Sciatic nerve (tissue), 2 donors: Measurements from ENCODE around the gene PHACTR2. TPM values are rescaled to one million over a fixed set of nuclear protein-coding genes. Genes with fewer than 3 reads are reported as not detected.
"Not testable (repeated sequence)": the region's sequence is repeated elsewhere in the genome, so short reads cannot be mapped to it uniquely, and the experiment has no call there.

Experiments used
- ATAC-seq: fragments of 200-7000 bp; cut with Tn5 transposase; one replicate; pipeline ENCODE4 v1.9.1; 2020; ENCODE audit warnings: mild to moderate bottlenecking, moderate library complexity
- DNase-seq: peaks from one replicate; pipeline ENCODE4 v3.0.0-alpha.2; 2020; ENCODE audit warnings: low spot score
- intact Hi-C: fragments of 100-400 bp; cut with DNase I; formaldehyde crosslinking; loops from one replicate; pipeline ENCODE4 v1.14.2; 2022
- total RNA-seq: library from RNA; stranded (reverse); fragmentation: NEBNext Ultra II Directional; extraction: Animal tissue kit (Norgen Biotek cat#: 25700); gene quantifications from one replicate; pipeline ENCODE4 v1.2.1, GENCODE V29; 2021
- donor health status: DM: no; HTN: no; CAD: no.
- donor health status: DM: no; HTN: no; CAD: no.

PHACTR2 gene
- total RNA-seq, 1 donor from 2014 or later, result 141 TPM

GRCh38 chr6:143828572-143828971 is 150.8 kb downstream of the PHACTR2 start:
- DNase-seq (no peak), ATAC-seq (no peak)
- intact Hi-C loops, result no loop called here

- DNase-seq (no peak), ATAC-seq (no peak)
- intact Hi-C loops, result no loop called here
Observed at GRCh38 chr6:143836150-143836549, 158.4 kb downstream of the PHACTR2 start.

GRCh38 chr6:143838395-143838794 is 160.6 kb downstream of the PHACTR2 start:
- no peak for DNase-seq
- ATAC-seq, result no peak
- intact Hi-C loops, result no loop called here

- no peak for DNase-seq
- intact Hi-C loops, result no loop called here
- no peak for ATAC-seq
Observed at GRCh38 chr6:143839196-143839595, 161.4 kb downstream of the PHACTR2 start.

GRCh38 chr6:143840595-143841265 is 163.0 kb downstream of the PHACTR2 start:
- no peak for ATAC-seq
- intact Hi-C loops, result no loop called here
- DNase-seq, result no peak

GRCh38 chr6:143842461-143842901 is 164.7 kb downstream of the PHACTR2 start:
- DNase-seq (no peak), ATAC-seq (peak; percentile 67)
- intact Hi-C loops, result no loop called here

GRCh38 chr6:143842902-143843676 is 165.3 kb downstream of the PHACTR2 start, which contains the start of gene LTV1:
Gene LTV1, plus strand, starts transcription at chr6:143843338. Its CDS starts 140 bp downstream, at chr6:143843478.
- DNase-seq, result peak; percentile 98
- intact Hi-C loops, result no loop called here
- peak; percentile 100 for ATAC-seq

- DNase-seq (no peak), ATAC-seq (no peak)
- intact Hi-C loops, result no loop called here
Observed at GRCh38 chr6:143843677-143843999, 165.9 kb downstream of the PHACTR2 start.

GRCh38 chr6:143844006-143844405 is 166.2 kb downstream of the PHACTR2 start:
- no peak for DNase-seq
- intact Hi-C loops, result no loop called here

GRCh38 chr6:143845033-143845432 is 167.3 kb downstream of the PHACTR2 start:
- ATAC-seq (no peak), DNase-seq (no peak)
- intact Hi-C loops, result no loop called here

More at GRCh38 chr6:143844006-143844405, 166.2 kb downstream of the PHACTR2 start:
- no peak for ATAC-seq

- DNase-seq, ATAC-seq, intact Hi-C loops: not testable (repeated sequence)
Observed at GRCh38 chr6:143851706-143852105, 173.9 kb downstream of the PHACTR2 start.

- intact Hi-C loops, DNase-seq, ATAC-seq: not testable (repeated sequence)
Observed at GRCh38 chr6:143855057-143855456, 177.3 kb downstream of the PHACTR2 start.

GRCh38 chr6:143856762-143857161 is 179.0 kb downstream of the PHACTR2 start:
- intact Hi-C loops, DNase-seq, ATAC-seq: not testable (repeated sequence)

GRCh38 chr6:143857651-143858050 is 179.9 kb downstream of the PHACTR2 start:
- DNase-seq (no peak), ATAC-seq (no peak)
- intact Hi-C loops, result no loop called here

- DNase-seq, result no peak
- intact Hi-C loops, result no loop called here
- ATAC-seq, result no peak
Observed at GRCh38 chr6:143859891-143860660, 182.3 kb downstream of the PHACTR2 start.

GRCh38 chr6:143863771-143864170 is 186.0 kb downstream of the PHACTR2 start:
- DNase-seq (no peak), ATAC-seq (no peak)
- intact Hi-C loops, result no loop called here

- intact Hi-C loops, result no loop called here
- no peak for ATAC-seq
- no peak for DNase-seq
Observed at GRCh38 chr6:143864234-143864633, 186.5 kb downstream of the PHACTR2 start, which contains the start of gene ZC2HC1B. Gene ZC2HC1B, plus strand, starts transcription at chr6:143864474. Its CDS starts 66 bp downstream, at chr6:143864540.

- ATAC-seq (no peak), DNase-seq (no peak)
- intact Hi-C loops, result no loop called here
Observed at GRCh38 chr6:143867236-143867635, 189.5 kb downstream of the PHACTR2 start.

- intact Hi-C loops, DNase-seq, ATAC-seq: not testable (repeated sequence)
Observed at GRCh38 chr6:143868808-143869207, 191.0 kb downstream of the PHACTR2 start.
